NCI-H748 (cell line): Measurements from ENCODE around the gene PPP6R1.

Experiments
- DNase-seq: peaks from one replicate; lab custom pipeline; 2025; ENCODE audit not compliant: unreplicated experiment; lab: John Stamatoyannopoulos, UW

PPP6R1 gene

DNA sequence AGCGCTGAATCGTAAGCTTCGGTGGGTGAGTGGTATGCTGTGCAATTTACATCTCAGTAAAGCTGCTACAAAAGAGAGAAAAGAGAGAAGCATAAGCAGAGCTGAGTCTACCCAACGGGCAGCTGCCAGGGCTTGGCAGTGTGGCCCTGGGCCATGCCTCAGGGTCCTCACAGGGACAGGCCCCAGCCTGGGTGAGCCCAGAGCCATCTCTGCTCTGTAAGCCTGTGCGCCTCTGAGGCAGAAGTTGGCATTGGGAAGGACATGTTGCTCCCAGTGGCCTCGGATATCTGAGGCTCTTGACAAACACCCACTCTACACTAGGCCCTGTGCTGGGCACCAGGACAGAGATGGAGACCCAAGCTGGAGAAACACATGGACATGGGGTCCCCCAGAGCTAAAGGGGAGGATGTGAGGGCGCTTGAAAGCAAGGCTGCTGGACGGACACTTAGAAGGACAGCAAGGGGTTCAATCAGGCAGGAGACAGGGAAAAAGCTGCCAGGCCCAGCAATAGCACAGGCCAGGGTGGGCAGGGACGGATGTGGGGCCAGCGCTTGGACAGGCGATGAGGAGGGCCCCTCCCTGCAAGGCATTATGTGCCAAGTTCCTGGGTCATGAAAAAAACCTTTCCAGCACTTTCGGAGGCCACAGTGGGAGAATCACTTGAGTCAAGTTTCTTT, 14.7 kb downstream of the PPP6R1 start:
- DNase-seq, result no peak

DNA sequence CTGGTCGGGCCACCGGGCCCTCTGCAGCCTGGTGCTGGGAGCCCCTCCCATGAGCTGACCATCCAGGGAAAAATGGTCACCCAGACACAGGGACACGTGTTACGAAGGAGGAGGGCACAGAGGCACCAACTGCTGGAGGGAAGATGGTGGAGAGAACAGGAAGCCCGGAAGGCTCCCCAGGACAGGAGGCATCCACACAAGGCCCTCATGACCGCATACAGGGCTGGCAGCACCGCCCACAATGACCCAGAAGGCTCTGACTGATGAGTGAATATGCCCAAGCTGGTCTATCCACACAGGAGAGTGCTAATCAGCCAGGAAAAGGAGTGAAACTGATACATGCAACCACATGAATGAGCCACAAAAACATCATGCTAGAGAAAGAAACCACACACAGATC, 16.3 kb downstream of the PPP6R1 start:
- DNase-seq, result no peak

DNA sequence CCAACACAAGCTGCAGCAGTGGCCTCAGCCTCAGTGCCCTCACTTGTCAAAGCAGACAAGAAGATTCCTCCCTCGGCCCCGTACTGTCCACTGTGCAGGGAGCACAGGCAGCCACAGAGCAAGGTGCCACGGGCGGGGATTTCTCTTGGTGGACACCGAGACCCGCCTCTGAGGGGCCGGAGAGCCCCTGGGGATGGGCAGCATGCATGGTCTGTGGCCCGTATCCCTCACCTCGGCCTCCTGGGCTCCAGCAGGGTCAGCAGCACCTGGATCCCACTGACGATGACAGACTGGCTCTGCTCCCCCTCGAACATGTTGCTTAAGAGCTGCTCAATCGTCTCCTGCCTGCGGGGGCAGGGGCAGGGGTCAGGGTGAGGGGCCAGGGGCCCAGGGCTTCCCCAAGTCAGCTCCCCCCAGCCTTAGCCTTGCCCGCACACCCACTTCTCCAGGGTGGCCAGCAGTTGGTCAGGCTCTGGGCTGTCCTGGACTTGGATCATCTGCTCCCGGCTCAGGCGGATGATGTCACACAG, 16.8 kb downstream of the PPP6R1 start:
- no peak for DNase-seq

DNA sequence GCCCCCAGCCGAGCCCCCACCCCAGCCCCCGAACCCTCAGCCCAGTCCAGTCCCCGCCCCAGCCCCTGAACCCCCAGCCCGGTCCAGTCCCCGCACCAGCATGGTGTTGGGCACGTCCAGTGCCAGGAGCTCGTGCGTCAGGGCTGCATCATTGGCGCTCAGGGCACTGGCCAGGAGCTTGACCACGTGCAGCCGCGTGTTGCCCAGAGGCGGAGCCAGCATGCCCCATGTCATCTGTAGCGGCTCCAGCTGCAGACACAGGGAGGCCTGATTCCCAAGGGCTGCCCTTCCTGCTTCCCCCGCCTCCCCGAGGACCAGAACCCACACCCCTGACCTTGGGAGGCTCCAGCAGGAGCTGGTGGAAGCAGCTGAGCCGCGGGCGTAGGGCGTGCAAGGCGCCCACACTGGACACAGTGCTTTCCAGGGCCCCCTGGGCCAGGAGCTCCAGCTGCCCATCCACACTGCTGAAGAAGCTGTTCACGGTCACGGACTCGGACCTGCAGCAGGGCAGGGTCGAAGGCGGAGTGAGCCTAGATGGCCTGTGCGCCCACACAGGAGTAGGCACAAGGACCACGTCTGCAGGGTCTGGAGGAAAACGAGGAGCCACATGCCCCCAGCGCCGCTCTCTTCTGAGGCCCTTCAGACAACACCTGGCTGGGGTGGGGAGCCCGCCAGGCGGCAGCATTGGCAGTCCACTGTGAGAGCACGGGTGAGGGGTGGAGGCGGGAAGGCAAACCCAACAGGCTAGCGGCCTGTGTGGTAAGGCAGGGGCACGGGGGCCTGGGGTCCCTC, 17.5 kb downstream of the PPP6R1 start:
- no peak for DNase-seq

DNA sequence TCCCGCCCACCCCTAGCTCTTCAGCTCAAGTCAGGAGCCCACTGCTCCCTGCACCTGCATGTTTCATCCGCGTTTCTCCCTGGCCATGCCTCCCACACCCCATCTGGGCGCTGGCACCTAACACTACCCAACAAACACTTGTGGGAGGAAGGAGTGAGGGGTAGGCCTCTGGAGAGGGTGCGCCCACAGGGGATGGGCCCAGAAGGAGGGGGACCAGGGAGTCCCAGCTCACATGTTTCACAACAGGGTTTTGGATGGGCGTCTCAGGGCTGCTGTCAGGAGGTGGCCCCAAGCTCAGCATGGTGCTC, 18.1 kb downstream of the PPP6R1 start:
- no peak for DNase-seq

DNA sequence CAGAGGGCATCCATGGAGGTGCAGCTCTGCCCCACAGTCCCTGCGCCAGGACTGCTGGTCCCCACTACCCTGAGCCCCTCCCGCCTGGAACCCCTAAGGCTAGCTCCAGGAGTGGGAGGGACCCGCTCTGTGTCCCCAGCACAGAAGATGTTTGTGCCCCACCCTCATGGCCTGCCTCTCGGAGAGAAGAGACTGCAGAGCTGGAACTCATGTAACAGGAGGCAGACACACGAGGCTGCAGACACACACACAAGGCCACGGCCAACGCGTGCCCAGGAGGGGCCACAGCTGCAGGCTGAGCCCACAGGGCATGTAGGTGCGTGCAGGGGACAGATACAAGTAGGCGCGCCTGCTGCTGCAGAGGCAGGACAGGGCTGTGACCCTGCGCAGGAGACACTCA, 19.8 kb downstream of the PPP6R1 start:
- no peak for DNase-seq

DNA sequence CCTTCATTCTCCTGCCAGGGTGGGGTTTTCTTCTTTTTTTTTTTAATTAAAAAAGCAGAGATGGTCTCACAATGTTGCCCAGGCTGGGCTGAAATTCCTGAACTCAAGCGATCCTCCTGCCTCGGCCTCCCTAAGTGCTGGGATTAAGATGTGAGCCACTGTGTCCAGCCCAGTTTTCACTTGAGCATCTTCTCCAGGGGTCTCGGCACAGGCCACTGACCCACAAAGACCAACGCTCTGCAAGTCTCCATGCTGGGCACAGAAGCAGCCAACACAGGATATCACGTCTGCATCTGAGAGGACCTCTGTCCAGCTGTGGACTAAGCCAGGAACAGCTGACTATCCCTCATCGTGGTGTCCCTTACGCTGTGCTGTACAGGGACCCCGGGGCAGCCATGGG, 20.8 kb downstream of the PPP6R1 start:
- DNase-seq, result no peak

DNA sequence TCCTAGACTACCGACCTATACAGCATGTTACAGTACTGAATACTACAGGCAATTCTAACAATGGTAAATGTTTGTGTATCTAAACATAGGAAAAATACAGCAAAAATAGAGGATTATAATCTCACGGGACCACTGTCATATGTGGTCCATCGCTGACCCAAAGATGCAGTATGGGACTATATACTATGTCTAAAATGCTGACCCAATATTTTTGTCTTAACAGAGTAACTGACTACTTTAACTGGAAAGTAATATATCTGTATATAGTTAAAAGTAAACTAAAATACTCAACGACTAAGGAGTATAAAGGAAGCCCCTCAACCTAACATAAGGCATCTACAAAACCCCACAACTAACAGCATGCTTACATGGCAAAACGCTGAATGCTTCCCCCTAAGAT, 25.8 kb downstream of the PPP6R1 start:
- no peak for DNase-seq

DNA sequence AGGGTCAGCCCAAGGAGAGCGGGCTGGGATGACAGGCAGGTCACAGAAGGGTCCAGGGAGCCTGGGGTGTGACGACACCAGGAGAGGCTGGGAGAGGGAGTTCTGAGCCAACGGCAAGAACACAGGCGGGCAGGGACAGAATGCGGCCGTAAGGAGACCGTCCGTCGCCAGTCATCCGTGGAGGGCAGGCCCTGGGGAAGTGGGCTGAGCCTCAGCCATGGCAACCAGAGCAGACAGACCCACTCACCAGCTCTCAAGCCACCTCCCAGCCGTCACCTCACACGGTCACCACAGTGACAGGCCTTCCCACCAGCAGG, 26.6 kb downstream of the PPP6R1 start:
- no peak for DNase-seq

DNA sequence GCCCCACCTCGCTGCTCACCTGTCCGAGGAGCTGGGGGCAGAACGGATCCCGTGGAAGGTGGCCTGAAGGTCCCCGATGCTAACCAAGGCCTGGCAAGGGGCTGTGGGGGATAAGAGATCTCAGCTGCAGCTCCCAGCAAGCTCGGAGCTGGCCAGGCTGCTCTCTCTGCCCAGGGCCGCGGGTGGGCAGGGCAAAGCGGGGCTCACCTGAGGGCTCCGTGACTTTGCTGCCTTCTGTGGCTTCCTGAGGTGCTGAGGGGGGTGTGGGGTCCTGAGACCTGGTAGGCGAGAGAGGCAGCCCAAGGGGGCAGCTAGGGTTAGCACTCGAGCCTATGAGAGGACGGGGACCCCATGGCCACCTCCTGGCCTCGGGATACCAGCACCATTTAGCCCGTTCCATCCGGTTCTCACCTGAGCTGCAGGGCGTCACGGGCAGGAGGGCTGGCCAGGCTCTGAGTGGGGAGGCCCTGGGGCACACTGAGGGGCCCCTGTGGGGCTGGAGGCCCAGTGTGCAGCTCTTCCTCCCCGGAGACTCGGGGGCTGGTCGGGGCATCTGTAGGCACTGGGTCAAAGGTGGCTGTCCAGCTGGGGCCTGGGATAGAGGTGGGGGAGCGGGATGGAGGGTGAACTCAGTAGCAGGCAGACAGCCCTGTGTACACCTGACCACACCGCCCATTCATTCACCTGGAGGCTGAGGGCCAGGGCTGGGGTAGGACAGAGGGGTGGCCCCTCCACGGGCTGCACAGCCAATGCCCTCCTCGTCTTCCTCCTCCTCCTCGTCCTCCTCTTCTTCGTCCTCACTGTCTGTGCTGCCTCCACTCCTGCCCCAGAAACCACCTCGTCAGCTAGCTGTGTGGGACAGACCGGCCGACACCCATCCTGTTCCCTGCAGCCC, 27.2 kb downstream of the PPP6R1 start:
- no peak for DNase-seq

DNA sequence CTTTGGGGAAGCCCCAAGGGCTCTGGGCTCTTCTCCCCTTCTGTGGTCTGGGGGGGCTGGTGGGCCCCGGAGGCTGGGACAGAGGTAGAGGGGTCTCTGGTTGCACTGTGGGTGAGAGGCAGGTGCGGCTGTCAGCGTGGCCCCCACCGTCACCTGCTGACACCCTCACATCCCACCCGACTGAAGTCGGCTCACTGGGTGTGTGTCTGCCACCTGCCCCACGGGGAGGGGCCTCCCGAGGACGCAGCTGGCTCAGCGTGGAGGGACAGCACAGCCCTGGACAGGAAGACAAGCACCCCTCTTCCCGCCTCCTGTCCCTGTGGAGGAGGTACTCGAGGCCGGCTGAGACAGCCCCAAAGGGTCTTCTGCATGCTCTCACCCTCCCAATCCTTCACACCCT, 28.0 kb downstream of the PPP6R1 start:
- no peak for DNase-seq

DNA sequence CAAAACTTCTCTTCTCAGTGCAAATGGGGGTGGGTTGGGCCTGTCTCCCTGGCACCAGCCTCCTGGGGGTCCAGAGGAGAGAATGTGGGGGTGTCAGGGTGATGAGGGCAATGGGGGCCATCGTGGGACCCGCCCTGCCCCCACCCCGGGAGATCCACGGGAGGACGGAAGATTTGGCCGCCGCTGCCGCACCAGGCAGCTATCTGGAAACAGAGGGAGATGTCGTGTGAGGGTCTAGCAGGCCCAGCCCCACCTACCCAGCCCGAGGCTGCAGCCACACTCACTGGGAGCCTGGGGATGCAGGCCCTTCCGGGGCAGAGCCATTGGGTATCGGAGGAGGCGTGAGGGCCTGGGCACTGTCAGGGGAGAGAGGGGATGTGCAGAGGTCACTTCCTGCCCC, 28.5 kb downstream of the PPP6R1 start:
- no peak for DNase-seq

DNA sequence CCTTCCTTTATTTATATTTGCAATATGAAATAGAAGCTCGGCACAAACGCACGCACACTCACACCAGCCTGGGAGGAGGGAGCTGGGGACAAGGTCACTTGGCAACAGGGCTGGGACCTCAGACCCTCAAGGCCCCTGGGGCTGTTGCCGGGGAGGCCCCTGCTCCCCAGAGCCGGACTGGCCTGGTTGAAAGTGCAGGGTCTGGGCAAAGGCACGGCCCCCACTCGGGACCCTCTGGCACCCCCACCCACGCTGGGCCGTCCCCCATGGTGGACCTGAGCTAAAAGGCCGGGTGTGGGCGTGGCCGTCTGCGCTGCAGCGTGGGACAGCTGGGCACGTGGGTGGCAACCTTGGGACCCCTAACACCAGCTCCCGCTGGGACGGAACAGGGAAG, 29.0 kb downstream of the PPP6R1 start:
- no peak for DNase-seq

DNA sequence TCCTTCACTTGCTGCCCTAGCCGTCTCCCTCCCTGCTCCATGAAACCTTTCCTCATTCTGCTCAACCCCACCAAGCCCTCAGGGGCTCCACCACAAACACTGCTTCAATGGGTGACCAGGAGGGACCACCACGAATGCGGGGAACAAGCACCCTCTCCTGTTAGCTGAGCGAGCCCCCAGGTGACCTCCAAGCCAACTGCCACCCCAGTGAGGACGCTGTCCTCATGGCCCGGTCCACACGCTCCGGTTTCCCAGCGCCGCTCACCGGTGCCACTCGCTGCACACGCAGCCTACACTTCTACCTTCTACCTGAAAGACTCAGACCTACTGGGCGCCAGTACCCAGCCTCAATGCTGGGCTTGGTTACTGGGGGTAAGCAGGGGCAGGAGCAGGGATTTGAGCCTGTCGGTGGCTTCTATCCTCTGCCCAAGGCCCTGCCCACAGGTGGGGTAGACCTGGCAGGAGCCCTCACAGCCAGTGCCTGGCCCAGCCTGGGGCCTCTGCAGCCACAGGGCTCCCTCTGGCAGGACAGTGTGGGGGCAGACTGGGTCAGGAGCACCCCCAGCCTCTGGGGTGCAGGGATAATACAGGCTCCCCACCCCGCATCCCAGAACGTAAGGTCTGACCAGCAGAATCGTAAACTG, 29.6 kb downstream of the PPP6R1 start:
- DNase-seq, result no peak

DNA sequence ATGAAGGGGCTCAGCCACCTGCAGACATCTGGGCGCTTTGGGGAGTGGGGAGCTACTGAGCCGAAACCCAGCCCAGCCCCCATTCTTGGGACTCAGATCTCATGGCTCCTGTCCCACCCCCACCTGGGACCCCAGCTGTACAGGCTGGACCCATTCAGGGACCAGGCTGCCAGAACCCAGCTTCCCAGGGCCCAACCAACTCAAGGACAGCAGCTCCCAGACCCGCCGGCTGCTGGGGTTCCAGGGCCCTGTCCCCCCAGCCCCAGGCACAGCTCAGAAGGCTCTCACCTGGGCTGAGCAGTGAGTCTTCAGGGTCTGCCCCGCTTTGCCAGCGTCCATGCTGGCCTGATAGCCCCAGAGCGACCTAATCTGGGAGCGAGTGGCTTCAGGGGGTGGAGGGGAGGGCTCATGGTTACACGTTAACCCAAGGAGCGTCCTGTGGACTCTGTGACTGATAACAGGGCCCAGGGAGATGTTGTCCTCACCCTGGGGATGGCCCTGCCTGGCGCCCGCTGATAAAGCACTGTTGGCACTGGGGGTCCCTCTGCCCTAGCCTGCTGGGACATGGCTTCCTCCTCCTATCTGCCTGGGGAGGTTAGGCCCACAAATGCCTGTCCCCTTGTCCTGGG, 30.3 kb downstream of the PPP6R1 start, which contains the start of gene TMEM86B:
Gene TMEM86B (minus strand): TSS at position 361 of the 629 bp plus-strand sequence. CDS start 22 bp downstream, at position 339.
- DNase-seq, result no peak

DNA sequence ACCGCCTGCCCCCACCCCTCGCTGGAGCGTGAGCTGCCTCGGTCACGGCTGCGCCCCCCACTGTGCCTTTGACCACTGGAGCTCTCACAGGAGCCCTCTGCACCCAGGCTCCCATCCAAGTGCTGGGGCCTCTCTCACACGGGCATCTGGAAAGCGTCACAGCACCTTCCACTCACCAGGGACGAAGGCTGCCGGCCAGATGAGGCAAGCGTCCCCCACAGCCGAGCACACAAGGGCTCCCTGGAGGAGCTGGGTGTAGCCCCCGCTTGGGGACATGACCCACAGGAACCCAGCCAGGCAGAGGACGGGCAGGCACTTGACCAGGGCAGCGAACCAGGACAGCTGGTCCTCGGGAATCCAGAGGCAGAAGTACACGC, 30.8 kb downstream of the PPP6R1 start:
- no peak for DNase-seq

DNA sequence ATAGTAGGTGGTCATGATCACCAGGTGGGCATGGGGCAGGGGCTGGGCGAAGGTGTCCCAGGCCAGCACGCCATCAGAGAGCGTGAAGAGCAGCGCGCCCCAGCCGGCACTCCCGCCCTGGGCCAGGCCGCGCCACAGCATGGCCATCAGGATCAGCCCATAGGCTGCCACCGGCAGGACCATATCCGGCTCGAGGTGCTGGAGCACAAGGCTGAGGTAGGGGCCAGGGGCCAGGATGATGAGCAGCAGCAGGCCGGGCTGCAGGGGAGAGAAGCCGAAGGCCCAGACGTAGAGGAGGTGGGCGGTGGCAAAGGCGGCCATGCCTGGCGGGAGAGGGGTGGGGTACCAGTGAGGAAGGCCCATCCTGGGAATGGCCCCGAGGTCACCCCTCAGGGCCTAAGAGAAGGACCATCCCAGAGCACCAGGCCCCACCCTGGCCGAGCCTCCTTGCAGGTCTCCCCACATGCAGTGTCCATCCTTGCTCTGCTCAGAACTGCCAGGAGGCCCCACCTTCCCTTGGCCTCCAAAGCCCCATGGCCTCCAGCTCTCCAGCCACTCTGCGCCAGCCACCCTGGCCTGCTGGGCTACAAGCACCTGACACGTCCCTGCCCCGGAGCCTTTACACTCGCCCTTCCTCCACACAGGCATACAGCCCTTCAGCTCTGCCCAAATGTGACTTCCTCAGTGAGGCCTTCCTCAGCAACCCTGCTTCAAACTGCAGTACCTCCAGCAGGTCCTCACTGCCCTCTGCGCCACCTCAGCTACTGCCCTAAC, 31.4 kb downstream of the PPP6R1 start:
- DNase-seq, result no peak

DNA sequence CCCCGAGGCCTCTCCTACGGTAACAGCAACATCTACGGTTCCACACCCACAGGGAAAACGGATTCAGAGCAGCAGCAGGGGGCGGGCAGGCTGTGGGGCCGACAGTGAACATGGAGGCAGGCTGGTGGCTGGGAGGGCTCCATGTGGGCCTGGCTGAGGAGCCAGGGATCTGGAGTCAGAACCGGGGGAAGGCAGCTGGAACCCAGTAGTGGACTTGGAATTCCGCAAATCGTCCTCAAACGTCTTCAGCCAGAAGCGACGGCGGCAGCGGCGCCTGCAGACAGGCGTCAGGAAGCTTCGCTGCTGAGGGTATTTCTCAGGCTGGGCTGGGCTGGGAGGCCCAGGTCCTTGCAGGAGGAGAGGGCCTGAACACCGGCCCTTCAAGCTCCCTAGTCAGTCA, 32.0 kb downstream of the PPP6R1 start:
- DNase-seq, result no peak

DNA sequence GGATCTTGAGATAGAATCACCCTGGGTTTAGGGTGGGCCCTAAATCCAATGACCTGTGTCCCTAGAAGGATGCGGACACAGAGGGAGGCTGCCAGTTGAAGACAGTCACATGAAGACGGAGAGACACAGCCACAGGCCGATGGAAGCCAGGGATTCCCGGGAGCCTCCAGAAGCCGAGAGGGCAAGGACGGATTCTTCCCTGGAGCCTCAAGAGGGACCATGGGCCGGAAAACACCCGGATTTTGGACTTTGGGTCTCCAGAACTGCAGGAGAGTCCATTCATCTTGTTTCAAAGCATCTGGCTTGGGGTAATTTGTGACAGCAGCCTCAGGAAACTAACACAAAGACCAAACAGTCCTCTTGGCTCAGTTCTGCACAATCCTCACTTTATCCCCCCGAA, 32.5 kb downstream of the PPP6R1 start:
- no peak for DNase-seq

DNA sequence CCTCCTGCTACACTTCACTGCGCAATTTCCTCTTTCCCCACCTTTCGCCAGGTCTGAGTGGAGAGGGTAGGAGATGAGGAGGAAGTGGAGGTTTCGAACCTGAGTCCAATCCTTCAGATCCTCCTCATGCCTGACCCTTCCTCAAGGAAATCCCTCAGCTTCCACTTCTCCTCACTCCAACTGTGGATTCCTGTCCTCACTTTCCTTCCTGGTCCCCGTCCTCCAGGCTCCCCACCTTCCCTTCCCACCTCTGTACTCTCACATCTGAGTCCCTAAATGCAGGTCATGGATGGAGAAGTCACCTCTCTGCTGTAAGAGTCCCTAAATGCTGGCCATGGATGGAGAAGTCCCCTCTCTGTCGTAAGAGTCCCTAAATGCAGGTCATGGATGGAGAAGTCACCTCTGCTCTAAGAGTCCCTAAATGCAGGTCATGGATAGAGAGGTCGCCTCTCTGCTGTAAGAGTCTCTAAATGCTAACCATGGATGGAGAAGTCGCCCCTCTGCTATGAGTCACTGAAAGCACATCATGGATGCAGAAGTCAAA, 33.3 kb downstream of the PPP6R1 start:
- no peak for DNase-seq
